Medulla oblongata (tissue), 1 donor: ENCODE results near the gene LDB2.

Experiments
- DNase-seq: peaks from one replicate; pipeline ENCODE4 v3.0.0-alpha.2; 2015; ENCODE audit errors: extremely low spot score

LDB2 gene

DNA sequence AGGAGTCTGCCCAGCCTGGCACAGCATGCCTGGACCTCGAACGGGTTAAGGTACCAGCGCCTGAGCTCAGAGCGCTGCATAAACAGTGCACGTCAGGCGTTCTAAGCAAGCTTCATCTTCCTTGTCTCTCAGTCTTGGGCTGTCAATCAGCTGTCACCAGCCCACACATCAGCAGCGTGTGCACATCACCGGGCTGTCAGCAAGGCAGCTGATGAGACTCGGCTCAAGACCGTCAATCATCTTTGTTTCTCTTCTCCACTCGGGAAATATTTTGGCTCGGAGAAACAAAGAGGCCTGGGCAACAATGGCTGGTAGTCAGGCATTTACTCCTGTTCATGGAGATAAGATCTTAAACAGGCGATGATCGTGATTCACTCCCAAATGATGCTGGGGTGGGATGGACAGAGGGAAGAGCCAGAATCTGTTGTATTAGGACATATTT lies 141.3 kb downstream of the LDB2 start:
- DNase-seq, result no peak

DNA sequence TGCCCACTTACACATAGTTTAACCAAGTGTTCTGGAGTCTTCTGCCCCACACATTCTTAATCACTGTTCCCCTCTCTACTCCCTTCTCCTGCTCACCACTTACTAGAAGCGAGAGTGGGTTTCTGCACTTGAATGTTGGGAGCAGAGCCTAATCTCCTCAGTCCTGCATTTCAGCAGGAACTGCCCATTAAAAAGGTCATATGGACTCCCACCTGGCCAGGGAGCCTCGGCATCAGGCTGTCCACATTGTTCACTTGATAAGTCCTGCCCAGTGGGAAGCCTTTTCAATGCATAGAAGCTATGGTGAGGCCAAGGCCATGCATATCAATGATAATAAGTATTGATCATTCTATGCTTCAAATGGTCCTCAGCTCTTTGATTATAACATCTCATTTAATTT lies 144.3 kb downstream of the LDB2 start:
- DNase-seq, result no peak

DNA sequence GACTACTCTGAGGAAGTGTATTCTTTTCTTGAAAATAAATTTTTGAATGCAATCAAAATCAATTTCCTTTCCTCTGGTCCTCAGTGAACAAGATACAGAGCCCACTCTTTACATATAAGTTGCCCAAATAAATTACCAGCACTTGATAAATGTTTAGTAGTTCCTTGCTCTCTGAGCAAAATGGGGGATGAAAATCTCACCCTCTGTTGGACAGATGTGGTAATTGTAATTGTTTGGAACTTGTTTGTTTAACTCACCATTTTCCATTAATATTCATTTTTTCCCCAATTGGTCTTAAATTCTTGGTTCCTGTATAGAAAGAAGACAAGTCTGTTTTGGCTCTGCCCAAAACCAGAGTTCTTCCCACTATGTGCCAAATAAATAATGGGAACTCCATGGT lies 146.3 kb downstream of the LDB2 start:
- DNase-seq, result no peak

DNA sequence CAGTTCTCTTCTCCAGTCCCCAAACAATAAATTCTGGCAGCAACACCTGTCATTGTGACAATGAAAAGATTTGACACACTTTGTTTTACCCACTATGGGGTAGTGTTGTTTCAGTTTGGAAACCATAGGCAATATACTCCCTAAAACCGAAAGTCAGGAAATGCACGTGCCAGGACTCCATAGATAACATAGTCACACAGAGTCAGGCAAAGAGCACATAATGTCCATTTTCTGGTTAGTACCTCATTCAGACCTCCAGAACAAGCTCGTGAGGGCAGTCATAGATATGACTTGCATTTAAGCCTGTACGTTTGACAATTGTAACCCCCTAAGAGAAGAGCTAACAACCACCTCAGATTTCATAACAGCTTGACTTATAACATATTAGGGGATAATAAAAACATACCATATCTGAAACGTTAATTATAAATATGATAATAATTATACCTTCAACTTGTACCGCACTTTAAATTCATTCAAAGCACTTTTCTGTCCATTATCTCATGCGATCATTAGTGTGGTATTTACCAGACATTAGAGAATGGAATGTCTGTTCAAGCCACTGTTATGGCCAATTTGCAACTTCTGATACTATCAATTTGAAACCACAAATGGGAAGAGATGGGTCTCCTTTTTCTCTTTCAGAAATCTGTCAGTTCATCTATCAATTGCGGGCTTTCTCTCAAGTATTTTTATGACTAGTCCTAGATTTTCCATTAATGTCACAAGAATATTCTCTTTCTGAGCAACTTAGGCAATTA lies 147.4 kb downstream of the LDB2 start:
- no peak for DNase-seq

DNA sequence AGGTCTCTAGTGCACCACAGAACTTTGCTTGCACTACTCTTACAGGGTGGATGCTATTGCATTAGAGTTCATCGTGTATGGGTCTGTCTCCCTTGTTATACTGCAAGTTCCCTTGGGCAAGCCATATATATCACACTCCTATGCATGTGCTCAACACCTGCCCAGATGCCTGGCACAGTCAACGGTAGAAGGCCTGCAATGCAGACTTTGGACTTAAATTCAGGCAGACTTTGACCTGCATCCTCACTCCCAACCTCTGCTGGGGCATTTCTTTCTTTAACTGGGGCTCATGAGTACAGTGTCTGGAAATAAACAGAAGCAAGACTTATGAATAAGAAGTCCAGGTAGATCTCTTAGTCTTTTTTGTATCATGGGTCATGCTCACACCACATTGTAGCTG lies 148.2 kb downstream of the LDB2 start:
- DNase-seq, result no peak

DNA sequence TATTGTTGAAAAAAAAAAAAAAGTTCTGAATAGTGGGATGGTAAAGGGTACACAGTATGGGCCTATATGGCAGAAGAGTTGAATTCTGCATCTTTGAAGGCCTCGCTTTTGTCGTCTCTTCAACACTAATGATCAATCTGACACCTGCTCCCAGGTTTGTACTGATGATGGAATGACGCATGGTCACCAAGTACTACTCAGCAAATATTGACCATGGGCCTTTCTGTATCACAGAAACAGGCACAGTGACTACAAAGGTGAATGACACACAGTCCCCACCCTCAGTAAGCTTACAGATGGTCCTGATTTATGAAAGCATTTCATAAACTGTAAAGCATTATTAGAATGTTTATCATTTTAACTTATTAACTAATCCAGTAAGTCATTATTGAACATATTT lies 152.6 kb downstream of the LDB2 start:
- DNase-seq, result no peak

DNA sequence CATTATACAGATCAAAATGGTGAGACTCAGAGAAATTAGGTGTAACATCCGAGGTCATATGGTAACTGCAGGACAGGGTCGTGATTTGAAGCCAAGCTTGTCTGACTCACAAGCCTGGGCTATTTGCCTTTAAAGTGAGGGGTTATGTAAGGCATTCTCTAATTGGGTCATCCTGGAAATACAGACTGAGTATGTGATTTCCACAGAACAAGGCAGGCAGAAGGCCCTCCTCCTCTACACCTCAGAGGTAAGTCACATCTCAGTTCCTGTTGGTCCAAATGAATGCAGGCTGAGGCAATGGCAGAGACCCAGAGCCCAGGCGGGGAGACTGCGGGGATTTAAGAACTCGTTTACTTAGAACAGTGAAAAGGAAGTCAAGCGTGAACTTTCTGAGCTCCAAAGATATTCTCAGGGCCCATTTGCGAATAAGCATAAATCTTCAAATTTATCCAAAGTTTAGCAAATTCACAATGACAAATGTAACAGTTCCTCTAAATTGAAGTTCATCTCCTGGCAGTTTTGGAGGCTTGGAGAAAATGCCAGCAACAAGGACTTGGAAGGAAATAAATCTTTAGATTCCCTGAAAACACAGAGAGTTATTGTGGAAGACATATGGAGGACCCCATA lies 153.3 kb downstream of the LDB2 start:
- peak; percentile 24 for DNase-seq

DNA sequence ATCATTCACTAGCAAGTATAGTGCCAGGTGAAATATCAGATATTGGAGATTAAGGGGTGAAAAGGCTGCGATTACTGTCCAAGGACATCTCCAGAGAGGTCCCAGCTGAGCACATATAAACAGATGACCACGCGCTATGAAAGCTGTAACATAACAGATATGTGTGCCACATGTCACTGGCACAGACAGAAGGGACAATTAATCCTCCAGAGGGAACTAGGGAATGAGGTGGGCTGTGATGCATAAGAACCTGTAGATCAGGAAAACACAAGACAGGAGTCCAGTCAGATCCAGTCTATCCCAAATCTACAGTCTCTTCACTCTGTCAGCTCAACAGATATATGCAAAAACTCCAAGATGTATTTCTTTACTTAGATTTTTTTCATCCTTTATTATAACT lies 157.2 kb downstream of the LDB2 start:
- DNase-seq, result no peak

DNA sequence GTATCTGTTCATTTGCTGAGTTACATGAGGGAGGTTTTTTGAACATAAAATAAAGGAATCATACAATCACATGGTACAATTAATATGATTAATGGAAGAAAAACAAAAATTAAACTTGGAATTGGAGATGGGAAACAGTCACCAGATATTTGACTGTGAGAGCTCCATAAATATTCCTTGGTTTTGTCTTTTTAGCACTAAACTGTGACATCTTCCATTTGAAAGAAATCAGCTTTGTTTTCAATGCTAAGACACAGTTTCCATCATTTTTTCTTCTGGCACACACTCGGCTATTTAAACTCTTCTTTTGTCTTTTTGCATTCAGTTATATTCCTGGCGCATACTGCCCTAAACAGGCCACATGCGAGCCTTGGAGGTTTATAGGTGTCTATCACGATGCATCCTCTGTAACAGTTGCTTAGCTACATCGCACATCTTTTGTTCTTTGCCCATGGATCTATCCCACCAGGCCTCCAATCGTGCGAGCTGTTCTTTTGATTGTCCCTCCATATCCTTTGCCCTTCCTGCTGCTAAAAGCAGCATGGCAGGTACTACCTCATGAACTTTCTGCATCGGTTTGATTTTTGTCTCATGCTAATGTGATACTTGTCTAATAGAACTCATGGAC lies 158.3 kb downstream of the LDB2 start:
- no peak for DNase-seq

DNA sequence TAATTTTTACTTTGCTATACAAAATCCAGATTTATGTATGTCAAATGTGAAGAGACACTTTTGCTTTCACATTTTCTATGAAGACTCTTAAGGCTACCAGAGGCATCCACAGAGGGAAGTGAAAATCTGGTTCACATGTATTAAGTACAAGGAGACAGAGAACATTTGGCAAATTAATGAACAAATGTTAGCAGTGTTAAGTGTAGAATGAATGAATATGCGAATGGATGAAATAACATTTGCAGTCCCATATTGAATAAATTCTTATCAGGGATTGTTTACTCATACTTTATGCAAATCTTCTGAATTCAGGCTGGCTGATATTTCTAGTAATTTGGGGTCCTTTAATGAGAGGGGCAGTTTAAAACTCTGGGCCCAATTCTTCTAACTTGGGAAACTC lies 159.9 kb downstream of the LDB2 start:
- DNase-seq, result no peak

DNA sequence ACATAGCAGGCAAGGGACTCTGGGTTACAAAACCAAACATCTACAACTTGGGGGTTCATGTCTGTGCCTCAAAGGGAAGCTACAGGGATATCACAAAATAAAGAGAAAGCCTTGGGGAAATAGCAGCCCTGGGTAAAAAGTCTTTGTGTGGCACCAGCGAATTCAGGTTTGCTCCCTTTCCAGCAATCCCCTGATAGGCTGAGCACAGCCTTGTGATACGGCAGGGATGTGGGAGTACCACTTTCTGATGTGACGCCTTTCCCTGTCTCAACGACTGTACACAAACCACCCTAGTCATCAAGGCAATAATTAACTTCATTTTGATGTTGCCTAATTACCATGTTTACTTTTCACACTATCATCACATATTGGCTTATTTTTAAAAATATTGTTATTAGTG lies 164.9 kb downstream of the LDB2 start:
- no peak for DNase-seq

DNA sequence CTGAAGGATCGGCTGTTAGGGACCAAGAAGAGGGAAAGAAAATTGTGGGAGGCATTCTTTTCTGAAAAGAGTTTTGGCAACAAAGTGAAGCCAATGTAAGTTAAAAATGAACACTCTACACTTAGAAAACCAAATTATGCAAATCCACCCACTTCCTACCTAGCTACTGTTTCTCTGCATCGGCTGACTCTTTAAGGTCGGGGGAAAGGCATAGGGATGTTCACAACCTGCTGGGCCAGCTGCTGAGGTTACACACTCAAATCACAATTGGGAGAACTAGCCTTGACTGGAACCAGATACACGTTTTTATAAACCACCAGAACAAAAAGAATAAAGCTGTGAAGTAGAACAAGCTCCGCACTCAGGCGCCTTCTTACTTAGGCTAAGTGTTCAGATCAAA lies 165.7 kb downstream of the LDB2 start:
- DNase-seq, result no peak

DNA sequence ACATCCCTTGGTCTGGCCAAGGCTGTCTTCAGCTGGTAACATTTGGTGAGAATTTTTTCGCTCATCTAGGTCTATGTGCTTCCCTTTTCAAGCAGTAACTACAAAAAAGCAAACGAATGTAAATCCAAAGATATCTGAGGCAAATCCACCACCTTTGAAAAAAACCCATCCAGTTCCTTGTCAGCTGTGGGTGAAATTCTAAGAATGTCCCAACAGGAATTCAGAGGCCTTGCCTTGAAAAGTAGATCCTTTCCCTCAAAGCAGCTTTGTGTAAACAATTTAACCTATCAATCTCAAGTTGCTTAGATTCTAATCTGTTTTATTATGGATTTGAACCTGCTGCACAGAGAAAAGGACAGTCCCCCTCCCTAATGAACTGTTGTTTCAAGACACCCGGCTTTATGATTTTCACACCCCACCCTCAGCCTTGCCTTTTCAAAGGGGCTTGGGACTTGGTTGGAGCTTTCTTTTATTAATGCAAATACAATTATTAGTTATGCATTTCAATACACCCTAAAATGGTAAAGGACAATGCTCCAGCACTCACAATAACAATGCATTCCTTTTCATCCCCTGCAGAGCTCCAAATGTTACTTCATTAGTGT lies 166.6 kb downstream of the LDB2 start:
- no peak for DNase-seq

DNA sequence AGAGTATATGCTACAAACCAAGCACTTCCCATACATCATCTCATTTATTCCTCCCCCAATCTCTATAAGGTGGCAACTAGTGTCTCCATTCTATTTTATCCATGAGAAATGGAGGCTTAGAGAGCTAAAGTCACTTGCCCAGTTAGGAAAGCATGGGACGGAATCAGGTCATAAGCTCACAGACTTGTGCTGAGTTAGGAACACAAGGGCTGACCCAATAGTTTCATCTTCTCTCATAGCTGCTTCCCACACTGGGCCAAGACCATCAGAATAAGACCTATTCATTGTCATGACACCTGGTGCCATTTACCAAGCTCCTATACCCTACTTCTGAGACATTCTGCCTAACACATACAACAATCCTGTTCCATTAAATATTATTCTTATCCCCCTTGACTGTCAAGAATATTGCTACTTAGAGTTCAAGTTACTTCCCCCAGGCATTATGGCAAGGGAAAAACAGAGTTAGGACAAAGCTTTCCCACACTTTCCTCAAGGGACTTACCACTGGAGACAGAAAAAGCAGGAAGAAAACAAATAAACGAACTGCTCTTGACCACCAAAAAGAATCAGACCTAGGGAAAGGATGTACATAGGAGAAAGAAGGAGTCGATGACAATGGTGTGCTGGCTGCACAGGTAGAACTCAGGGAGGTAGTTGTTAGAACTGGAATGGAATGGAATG lies 167.8 kb downstream of the LDB2 start:
- DNase-seq, result no peak

DNA sequence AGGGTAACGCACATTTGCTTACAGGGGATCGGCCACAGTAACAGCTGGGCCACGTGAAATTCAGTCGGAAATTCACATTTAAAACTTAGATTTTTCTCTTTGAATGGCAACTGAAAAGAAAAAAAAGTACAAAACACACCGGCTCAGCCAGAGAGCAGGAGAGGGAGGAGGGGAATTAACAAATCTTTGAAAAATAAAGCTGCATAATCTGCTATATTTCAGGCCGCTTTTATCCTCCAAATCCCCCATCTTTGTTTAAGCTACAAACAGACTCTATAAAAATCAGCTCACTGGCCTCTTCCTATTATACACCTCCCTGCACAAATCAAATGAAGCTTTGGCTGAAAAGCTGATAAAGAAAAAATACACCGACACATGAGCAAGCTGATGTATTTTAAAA lies 169.1 kb downstream of the LDB2 start:
- no peak for DNase-seq

DNA sequence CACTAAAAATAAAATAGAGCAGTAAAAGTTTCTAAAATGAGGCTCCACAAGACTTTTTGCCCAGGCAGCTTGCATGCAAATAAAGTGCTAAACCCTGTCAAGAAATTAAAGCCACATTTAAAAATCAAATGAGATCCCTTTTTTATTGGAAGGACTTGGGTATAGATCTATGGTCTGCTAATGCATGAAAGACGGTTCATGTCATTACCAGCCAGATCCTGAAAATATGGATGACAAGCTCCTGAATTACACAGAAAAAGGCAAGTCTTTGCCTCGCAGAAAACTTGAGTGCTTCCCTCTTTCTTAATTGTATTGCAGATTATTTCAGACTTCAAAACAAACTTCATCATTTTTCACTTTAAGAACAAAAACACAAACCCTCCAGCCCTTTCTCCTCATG lies 169.6 kb downstream of the LDB2 start:
- no peak for DNase-seq

DNA sequence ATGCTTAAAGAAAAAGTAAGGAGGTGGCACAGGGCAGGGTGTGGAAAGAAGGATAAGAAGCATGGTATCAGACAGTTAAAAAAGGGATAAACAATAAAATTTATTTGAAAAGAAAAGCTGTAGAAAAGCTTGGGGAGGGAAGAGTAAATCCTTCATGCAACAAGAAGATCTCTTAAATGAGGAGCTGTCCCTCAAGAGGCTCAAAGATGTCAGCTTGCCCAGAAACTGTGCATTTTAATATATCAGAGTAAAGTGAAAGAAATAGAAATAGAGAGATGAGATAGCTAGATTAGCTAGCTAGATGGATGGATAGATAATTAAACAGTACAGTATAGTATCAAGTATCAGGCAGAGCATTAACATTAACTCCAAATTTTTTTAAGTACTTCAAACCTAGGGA lies 170.3 kb downstream of the LDB2 start:
- no peak for DNase-seq

DNA sequence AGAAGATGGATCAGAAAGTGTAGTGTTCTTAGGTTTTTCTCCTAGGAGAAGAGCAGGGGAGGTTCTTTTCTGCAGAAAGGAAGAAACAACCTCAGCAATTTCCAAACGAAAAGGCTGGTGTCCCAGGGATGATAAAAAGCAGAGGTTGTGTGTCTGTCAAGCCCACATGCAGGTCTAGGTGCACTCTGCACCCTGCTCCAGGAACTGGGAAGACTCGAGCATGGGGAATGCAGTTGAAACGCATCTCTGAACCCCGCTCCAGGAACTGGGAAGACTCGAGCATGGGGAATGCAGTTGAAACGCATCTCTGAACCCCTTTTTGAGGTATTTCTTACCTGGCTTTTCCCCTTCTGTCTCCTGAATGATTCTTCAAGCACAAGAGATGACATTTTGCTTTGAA lies 171.2 kb downstream of the LDB2 start:
- no peak for DNase-seq

DNA sequence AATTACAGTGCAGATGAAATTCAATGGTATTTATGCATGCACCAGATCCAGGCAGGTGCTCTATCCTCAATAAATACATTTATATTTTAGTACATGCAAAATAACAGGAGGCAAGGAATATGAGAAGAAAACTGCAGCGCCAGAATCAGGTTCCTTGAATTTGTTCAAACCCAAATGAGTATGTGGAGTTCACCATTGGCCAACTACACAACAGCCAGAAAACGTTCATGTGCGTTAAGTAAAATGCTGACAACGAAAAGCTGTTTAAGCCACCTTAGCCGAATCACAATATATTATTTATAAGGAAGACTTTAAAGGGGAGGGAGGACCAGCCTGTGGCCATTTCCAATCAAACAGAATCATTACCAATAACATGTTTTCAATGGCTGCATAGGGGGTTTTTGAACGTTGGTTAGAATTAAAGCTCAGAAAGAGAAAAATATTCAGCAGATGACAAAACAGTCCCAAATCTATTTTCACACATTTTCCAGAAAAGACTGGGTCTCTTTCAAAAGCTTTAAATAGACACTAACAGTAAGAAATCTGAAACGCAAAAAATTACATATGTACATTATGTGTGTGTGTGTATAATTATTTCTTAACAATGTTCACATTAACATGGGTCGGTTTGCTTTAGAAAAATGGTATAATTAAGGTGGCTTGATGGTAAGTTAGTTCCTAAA lies 171.9 kb downstream of the LDB2 start:
- no peak for DNase-seq

DNA sequence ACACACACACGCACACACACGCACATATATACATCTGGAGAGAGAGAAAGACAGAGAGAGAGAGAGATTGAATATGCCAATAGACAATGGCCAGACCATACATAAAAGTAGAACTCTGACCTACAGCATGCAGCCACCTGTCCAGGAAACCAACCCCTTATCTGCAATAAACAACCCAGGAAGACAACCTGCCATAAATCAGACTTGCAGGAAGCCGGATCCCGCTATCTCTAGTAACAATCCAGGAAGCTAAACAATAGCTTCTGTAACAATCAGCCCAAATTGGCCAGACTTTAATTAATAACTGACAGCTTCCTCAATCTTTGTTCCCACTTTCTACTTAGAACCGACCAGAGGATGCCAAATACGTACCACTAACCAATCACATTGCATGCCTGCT lies 173.2 kb downstream of the LDB2 start:
- DNase-seq, result no peak

DNA sequence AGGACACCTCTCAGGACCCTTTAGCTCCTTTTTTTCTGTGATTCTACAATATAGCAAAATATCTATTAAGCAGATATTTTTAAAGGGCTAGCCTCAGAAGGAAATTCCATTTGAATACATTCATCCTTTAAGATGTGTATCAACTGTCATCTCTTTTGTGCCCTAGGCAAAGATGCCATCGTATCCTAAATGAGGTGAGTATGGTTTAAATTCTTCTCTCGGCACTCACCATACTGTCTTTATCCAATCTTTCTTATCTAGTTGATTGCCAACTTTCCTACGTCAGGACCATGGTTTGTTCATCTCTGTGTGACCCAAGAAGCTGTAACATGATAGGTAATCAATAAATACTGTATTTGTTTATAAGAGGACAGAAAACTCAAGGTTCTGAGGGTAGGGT lies 176.0 kb downstream of the LDB2 start:
- no peak for DNase-seq
